Neural progenitor cell (in vitro differentiated cells): ENCODE data around the gene TMEM109. TPM values are rescaled to one million over a fixed set of nuclear protein-coding genes. Genes with fewer than 3 reads are reported as not detected.

Experiments
- DNase-seq: peaks from one replicate; pipeline ENCODE4 v3.0.0-alpha.2; 2016; ENCODE audit warnings: low spot score
- H2AFZ ChIP-seq: fragments of 200-600 bp; sonication (generic); replicated peaks from 2 replicates; pipeline ENCODE4 v1.6.1; 2016; ENCODE audit warnings: antibody characterized with exemption
- H3F3A ChIP-seq: fragments of 200-600 bp; sonication (generic); 2 replicates; pipeline ENCODE4 v1.6.1; 2016; ENCODE audit warnings: antibody characterized with exemption, low read depth
- H3K27ac ChIP-seq: fragments of 200-600 bp; sonication (generic); 2 replicates; pipeline ENCODE4 v1.5.1; 2016; ENCODE audit warnings: mild to moderate bottlenecking
- H3K27me3 ChIP-seq: fragments of 200-600 bp; sonication (generic); 2 replicates; pipeline ENCODE4 v1.6.1; 2016; ENCODE audit warnings: mild to moderate bottlenecking, moderate library complexity
- H3K36me3 ChIP-seq: fragments of 200-600 bp; sonication (generic); 2 replicates; pipeline ENCODE4 v1.5.1; 2016
- H3K4me1 ChIP-seq: fragments of 200-600 bp; sonication (generic); 2 replicates; pipeline ENCODE4 v1.6.1; 2016; ENCODE audit warnings: mixed run types
- H3K4me2 ChIP-seq: fragments of 200-600 bp; sonication (generic); 2 replicates; pipeline ENCODE4 v1.6.1; 2016
- H3K4me3 ChIP-seq: fragments of 200-600 bp; sonication (generic); 2 replicates; pipeline ENCODE4 v1.5.1; 2016
- H3K79me2 ChIP-seq: fragments of 200-600 bp; sonication (generic); 2 replicates; pipeline ENCODE4 v1.6.1; 2016; ENCODE audit warnings: low read depth
- H3K9ac ChIP-seq: fragments of 200-600 bp; sonication (generic); 2 replicates; pipeline ENCODE4 v1.6.1; 2016
- H3K9me3 ChIP-seq: fragments of 200-600 bp; sonication (generic); 2 replicates; pipeline ENCODE4 v1.5.1; 2016; ENCODE audit warnings: low read depth
- H4K20me1 ChIP-seq: fragments of 200-600 bp; sonication (generic); 2 replicates; pipeline ENCODE4 v1.6.1; 2016; ENCODE audit warnings: low read depth
- H3K27ac Mint-ChIP-seq: 3 replicates; pipeline ENCODE4 v1.8.0; 2021; ENCODE audit warnings: mixed read lengths
- H3K27me3 Mint-ChIP-seq: 2 replicates; pipeline ENCODE4 v1.8.0; 2022; ENCODE audit warnings: low read depth, mild to moderate bottlenecking, inconsistent platforms, moderate library complexity, mixed read lengths; ENCODE audit not compliant: insufficient read depth
- H3K36me3 Mint-ChIP-seq: 3 replicates; pipeline ENCODE4 v1.8.0; 2021; ENCODE audit warnings: mixed read lengths
- H3K4me1 Mint-ChIP-seq: 3 replicates; pipeline ENCODE4 v1.8.0; 2021; ENCODE audit warnings: mixed read lengths
- H3K4me3 Mint-ChIP-seq: 3 replicates; pipeline ENCODE4 v1.8.0; 2021; ENCODE audit warnings: mild to moderate bottlenecking, moderate library complexity, mixed read lengths
- H3K9me3 Mint-ChIP-seq: 3 replicates; pipeline ENCODE4 v1.8.0; 2020; ENCODE audit warnings: mixed read lengths
- CTCF ChIP-seq: fragments of 200-600 bp; sonication (generic); IDR thresholded peaks from 2 replicates; pipeline ENCODE4 v1.5.1; 2017; ENCODE audit warnings: antibody characterized with exemption, mild to moderate bottlenecking
- EZH2 ChIP-seq: fragments of 200-600 bp; sonication (generic); IDR thresholded peaks from 2 replicates; pipeline ENCODE4 v1.6.1; 2017; ENCODE audit warnings: antibody characterized with exemption, mild to moderate bottlenecking, moderate library complexity
- EZH2phosphoT487 ChIP-seq: fragments of 200-600 bp; sonication (generic); IDR thresholded peaks from 2 replicates; pipeline ENCODE4 v1.6.1; 2017; ENCODE audit warnings: antibody characterized with exemption
- total RNA-seq: library from RNA; depleted of rRNA; stranded (reverse); fragments of >200 nt; gene quantifications from 2 replicates; pipeline ENCODE4 v1.2.3, GENCODE V29; 2015; ENCODE audit warnings: low replicate concordance

The TMEM109 gene
- total RNA-seq, 1 donor from 2014 or later, result 22.4 TPM

GRCh38 chr11:60923800-60924109 lies 9.8 kb downstream of the TMEM109 start:
- Histone ChIP-seq H3K4me3 (peak overlapping the region; percentile 90), H3K27ac (no peak overlapping the region), H3K79me2 (peaks cover 23% of the 10 kb centered on the region), H3K9ac (no peak overlapping the region), H4K20me1 (peaks cover 32% of the 10 kb centered on the region), H3K36me3 (no peaks in the 10 kb centered on the region), H3K9me3 (no peaks in the 10 kb centered on the region), H3K4me1 (peaks cover 6% of the 10 kb centered on the region), H3F3A (no peaks in the 10 kb centered on the region), H3K4me2 (peak overlapping the region; percentile 93), H3K27me3 (no peaks in the 10 kb centered on the region), H2AFZ (no peak overlapping the region)
- peak overlapping the region; percentile 97 for H3K4me3 Mint-ChIP-seq
- peaks cover 24% of the 10 kb centered on the region for H3K36me3 Mint-ChIP-seq
- peaks cover 2% of the 10 kb centered on the region for H3K27me3 Mint-ChIP-seq
- TF ChIP-seq CTCF (no peak), EZH2 (no peak), EZH2phosphoT487 (no peak)
- H3K9me3 Mint-ChIP-seq, result no peaks in the 10 kb centered on the region
- H3K27ac Mint-ChIP-seq, result no peak overlapping the region
- DNase-seq, result no peak
- H3K4me1 Mint-ChIP-seq, result peaks cover 32% of the 10 kb centered on the region

GRCh38 chr11:60924110-60924905 lies 10.3 kb downstream of the TMEM109 start, which contains the start of gene TMEM132A:
Gene TMEM132A, plus strand, starts transcription at chr11:60924460. Its CDS starts 174 bp downstream, at chr11:60924634.
- H3K36me3 Mint-ChIP-seq, result peaks cover 25% of the 10 kb centered on the region
- peaks cover 6% of the 10 kb centered on the region for H3K4me1 ChIP-seq

GRCh38 chr11:60924906-60925853 lies 11.2 kb downstream of the TMEM109 start:
- Histone ChIP-seq H2AFZ (peak overlapping the region; percentile 80), H3K36me3 (no peaks in the 10 kb centered on the region), H3K27me3 (no peaks in the 10 kb centered on the region), H3F3A (no peaks in the 10 kb centered on the region), H3K4me3 (peak overlapping the region; percentile 90), H3K4me2 (peak overlapping the region; percentile 93), H3K79me2 (peaks cover 16% of the 10 kb centered on the region), H4K20me1 (peaks cover 25% of the 10 kb centered on the region), H3K9ac (peak overlapping the region; percentile 49), H3K9me3 (no peaks in the 10 kb centered on the region), H3K27ac (no peak overlapping the region), H3K4me1 (peaks cover 6% of the 10 kb centered on the region)
- Mint-ChIP-seq H3K9me3 (no peaks in the 10 kb centered on the region), H3K4me3 (peak overlapping the region; percentile 97), H3K36me3 (peaks cover 28% of the 10 kb centered on the region), H3K4me1 (peaks cover 32% of the 10 kb centered on the region), H3K27ac (peak overlapping the region; percentile 87), H3K27me3 (peaks cover 2% of the 10 kb centered on the region)
- no peak for TF ChIP-seq EZH2
- no peak for TF ChIP-seq CTCF
- no peak for TF ChIP-seq EZH2phosphoT487
- peak; percentile 41 for DNase-seq

More at GRCh38 chr11:60924110-60924905, 10.3 kb downstream of the TMEM109 start, which contains the start of gene TMEM132A:
- Histone ChIP-seq H3K27me3 (no peaks in the 10 kb centered on the region), H3K4me3 (peak within 1 kb of the TSS; percentile 90), H3K27ac (no peak within 1 kb of the TSS), H4K20me1 (peaks cover 32% of the 10 kb centered on the region), H2AFZ (peak within 1 kb of the TSS; percentile 80), H3K9ac (peak within 1 kb of the TSS; percentile 49), H3K4me2 (peak within 1 kb of the TSS; percentile 93), H3F3A (no peaks in the 10 kb centered on the region), H3K79me2 (peaks cover 17% of the 10 kb centered on the region), H3K9me3 (no peaks in the 10 kb centered on the region), H3K36me3 (no peaks in the 10 kb centered on the region)
- Mint-ChIP-seq H3K9me3 (no peaks in the 10 kb centered on the region), H3K27ac (peak within 1 kb of the TSS; percentile 87), H3K4me3 (peak within 1 kb of the TSS; percentile 97), H3K27me3 (peaks cover 2% of the 10 kb centered on the region), H3K4me1 (peaks cover 32% of the 10 kb centered on the region)
- TF ChIP-seq EZH2 (no peak), CTCF (no peak), EZH2phosphoT487 (no peak)
- DNase-seq, result peak; percentile 93
